HPDE6-E6E7 (cell line): Measurements from ENCODE around the gene DSTN.
A peak's percentile ranks its signal among the peaks of the same experiment; 100 is the strongest.

Source experiments
- DNase-seq: peaks from one replicate; pipeline ENCODE4 v3.0.0; 2011; ENCODE audit warnings: missing footprints; ENCODE audit errors: extremely low spot score

Gene DSTN

DNA sequence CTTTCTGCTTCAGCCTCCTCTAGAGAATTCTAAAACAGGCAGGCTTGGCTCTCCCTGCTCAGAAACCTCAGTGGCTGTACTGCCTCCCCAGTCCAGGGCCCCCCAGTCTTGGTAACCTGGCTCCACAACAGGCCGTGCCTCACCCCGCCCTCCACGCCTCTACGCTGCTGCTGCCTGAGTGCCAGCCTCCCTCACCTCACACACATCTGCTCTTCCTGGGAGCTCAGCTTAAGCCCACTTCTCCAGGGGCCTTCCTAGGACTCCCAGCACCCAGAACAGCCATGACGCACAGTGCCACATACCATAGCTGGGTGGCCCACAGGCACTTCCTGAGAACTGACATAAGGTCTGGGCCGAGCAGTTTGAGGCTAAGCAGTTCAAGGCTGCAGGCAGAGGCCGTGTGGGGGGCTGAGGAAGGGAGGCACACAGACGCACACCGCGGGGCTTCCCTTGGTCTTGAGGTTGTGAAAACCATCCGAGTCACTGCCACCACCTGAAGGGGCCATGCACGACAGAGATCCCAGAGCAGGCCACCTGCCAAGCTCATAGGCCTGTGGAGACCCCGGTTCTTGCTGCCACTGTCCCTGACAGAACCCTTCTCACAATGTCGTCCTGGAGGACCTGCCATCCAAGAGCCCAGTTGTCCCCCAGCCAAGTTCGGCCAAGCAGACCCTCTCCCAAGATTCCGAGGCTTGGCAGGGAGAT lies 42.6 kb downstream of the DSTN start:
- DNase-seq: peak; percentile 32

DNA sequence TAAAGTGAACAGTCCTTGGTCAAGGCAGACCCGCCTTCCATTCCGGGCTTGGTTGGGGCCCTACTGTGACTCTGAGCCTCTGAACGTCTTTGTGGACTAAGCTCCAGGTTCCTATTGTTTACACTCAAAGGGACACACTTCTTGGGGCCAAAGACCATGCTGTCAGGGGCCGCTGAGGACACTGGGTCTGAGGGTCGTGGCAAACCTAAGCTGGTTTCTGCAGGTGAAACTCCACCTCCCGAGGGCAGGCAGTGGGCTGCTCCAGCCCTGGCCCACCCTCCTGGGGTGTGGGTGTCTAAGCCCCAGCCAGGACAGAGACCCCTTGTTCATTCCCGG lies 43.1 kb downstream of the DSTN start:
- DNase-seq: no peak

DNA sequence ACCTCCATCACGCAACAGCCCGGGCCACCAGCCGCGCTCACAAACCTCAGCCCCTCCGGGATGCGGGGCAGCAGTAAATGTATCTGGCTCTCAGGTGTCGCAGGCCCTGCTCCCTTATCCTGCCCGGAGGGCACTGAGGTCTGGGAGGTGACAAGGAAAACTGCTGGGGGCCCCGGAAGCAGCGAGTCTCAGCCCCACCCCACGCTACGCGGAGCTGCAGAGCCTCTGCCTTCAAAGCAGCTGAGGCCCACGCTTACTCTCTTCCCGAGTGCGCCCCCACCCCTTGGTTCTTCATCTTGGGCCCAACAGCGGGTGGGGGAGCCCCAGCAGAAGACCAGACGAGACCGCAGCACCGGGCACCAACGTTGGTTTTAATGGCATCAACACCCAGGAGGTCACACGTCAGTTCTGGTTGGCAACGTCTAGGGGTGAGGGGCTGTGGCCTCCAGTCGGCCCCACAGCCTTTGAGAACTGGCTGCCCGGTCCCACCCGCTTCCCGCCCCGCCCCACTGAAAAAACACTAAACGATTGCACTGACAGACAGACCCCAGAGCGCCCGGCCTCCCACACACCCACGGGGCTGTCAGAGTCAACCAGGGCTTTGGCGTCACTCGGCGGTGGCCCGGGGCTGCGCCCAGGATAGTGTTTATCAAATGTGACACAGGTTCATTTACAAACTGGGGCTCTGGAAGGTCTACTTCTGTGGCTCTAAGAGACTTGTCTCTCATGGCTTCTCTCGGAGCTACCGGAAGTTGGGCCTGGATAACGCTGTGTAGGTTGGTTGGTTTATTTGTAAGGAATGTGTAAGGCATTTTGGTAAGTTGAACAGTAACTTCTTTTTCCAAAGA lies 43.7 kb downstream of the DSTN start:
- no peak for DNase-seq

DNA sequence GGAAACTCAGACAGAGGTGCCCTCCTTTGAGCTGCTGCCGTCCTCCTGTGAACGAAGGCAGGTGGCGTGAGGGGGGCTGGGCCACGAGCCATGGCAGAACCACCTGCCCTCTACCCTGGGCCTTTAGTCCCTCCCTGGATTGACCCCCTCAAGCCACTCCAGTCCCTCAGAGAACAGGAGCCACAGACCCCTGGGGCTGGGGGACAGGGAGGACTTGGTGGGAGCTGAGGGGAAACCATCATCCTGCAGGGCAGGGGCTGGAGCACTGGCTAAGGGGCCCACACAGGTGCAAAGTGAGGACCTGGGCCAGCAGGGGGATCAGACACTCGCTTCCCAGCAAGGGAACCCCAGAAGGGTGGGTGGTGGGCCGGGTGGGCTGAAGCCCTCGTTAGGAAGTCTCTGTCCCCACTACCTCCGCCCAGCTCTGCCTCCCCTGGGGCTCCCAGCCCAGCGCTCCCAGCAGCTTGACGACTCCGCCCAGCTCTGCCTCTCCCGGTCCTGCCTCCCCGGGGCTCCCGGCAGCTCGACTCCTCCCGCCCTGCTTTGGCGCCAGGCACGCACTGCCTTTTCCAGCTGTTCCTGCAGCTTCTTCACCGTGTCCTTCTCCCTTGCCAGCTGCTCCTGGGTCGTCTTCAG lies 44.4 kb downstream of the DSTN start:
- no peak for DNase-seq

DNA sequence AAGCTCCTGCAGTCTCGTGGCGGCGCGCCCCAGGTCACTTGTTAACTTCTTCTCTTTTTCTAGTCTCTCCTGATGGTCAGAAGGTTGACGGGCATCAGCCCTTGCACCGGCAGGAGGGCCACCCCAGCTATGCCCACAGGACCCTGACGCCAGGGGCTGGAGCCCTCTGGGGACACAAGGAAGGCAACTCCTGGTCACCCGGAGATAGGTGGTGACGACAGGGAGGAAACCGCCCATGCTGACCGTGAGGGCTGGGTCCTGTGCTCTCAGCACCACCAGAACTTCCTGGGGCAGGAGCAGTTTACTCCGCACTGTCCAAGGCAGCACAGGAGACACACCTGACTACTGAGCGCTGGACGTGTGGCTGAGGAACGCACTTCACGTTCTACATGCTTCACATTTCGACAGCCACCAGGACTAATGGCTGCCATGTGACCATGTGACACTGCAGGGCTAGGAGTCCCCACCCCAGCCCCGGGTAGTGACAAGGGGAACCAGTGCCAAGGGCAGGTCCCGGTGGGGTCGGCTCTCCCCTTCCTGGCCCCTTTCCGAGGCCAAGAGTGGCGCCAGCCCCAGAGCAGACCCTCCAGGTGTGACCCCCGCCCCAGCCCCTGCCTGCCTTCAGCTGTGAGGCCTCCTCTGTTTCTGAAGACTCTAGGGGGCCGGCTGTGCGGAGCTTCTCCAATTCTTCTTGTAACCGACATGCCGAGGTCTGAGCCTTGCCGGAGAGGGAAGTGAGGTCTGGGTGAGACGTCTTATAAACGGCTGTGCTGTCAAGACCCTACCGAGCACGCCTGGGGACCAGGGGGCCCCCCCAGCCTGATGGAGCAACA lies 45.2 kb downstream of the DSTN start:
- no peak for DNase-seq

DNA sequence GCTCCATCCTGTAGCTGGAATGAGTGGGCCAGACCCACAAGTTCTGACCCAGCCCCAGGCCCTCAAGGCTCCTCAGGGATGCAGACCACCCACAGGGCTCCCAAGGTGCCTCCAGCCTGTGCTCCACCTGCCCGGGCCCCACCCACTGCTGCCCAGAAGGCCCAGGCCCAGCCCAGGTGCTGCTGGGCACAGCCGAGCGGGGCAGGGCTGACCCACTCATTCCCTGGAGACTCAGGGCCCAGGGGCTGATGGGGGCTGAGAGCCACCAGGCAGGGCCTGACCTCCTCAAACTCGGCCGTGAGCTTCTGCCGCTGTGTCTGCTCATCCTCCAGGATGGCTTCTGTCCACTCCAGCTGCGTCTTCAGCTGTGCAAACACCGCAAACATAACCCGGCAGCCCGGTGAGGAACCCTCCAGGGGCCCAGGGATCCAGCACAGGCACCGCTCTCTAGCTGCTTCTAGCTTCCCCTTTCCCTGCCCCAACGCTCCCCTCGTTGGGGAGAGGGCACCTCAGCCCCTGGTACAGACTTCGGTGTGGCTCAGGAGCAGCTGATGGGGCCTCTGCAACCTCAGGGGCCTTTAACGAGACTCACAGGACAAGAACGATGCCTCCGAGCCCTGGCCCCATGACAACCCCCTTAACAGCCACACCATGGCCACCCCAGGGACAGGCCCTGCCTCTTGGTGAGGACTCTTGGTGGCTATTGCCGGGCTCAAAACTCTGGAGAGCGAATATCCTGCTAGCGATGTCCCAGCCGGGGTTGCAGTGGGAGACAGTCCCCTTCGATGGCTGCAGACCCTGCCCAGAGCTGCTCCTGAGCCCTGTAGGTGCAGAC lies 46.0 kb downstream of the DSTN start:
- DNase-seq: no peak

DNA sequence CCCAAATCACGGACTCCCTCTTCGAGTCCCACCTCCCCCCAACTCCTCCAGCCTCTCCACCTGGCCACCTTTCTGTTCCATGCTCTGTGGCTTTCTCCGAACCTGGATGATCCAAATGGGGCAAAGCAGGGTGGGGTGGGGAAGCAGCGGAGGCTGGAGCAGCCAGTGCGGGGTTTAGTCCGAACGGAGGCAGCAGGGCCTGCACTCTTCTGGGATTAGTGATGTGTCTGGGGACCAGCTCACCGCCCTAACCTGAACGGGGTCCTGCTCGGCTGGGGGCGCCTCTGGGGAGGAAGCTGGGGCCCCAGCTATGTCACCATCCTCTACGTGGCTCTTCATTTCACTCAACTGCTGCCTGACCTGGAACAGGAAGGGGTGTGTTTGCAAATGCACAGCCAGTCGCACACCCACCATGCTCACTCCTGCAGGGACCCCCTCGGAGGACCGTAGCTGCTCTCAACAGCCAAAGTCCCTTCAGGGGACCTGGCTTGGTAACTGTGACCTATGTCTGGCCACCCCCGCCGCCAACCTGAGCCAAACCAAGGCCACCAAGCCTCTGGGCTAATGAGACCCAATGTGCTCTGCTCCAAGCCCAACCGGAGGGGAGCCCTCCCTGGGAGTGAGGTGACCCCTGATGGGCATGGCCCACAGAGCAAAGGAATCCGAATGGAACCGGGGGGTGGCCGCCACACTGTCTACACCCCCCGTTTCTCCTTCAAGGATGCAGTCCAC lies 46.8 kb downstream of the DSTN start:
- DNase-seq: no peak

DNA sequence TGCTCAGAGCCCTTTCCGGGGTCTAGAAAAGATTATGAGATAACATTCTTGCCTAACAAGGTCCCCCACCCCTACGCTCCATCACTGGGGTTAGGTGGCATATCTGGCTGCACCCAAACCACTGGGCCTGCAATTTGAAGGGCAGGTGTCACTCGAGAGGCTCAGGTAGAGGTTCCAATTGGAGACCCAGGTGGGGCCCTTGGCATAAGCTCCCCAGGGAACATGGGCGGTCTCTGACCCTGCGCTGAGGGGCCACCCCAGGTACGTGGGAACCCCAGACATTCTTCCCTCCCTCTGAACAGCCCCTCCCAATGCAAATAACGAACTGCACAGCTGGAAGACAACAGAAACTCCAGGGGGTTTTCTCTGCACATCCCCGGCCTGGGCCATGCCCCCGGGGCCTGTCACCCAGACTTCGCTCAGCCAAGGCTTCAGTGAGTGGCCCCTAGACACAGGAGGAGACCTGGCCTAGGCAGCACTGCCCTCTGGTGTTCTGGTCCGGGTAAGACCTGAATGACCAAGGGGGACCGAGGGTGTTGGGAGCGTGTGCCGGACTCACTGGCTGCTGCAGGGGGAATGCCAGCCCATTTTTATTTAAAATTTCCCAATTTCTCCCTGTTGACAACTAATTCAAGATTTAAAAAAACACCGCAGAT lies 47.5 kb downstream of the DSTN start:
- DNase-seq: no peak

DNA sequence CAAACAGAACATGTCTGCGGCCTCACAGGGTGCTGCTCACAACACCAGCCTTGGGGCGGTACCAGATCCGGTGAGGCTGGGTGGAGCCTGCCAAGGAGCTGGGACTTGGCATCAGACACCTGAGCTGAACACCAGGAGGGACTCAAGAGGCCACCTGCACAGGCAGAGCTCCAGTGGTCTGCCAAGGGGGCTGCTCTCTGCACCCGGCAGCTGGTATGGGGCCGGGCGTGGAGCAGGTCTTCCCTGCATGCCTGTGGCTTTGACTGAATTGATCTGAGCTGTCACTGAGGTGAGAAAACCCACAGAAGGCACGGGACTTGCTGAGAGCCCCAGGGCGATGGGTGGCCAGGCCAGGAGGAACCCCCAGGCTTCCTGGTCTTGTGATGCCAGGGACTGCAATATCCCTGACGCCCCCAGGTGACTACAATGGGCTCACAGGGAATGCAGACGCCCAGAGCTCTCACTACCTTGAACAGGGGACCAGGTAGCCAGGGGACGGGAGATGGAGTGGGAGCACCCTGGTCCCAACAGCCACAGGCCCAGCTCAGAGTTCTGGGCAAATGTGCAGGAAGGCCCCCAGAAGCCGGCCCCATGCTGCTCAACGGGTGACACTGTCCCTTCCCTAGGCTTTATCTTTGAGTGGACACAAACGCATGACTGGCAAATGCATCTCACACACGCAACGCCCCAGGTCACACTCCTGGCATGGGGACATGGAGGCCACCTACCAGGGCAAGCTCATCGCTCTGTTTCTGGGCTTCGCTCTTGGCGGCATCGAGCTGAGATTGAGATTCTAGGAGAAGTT lies 48.2 kb downstream of the DSTN start:
- DNase-seq: no peak

DNA sequence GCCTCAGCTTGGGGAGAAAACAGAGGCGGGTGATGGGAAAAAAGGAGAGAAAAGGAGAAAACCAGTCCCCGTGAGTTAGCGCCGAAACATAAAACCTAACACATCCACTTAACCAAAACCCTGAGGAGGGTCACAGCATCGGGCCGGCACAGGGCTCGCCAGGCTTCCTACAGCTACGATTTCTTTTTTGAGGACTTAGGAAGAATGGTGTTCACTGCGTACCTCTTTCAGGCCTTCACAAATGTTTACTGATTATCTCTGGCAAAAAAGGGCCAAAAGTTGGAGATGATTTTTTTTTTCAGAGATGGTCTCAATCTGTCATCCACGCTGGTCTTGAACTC lies 48.8 kb downstream of the DSTN start:
- no peak for DNase-seq

DNA sequence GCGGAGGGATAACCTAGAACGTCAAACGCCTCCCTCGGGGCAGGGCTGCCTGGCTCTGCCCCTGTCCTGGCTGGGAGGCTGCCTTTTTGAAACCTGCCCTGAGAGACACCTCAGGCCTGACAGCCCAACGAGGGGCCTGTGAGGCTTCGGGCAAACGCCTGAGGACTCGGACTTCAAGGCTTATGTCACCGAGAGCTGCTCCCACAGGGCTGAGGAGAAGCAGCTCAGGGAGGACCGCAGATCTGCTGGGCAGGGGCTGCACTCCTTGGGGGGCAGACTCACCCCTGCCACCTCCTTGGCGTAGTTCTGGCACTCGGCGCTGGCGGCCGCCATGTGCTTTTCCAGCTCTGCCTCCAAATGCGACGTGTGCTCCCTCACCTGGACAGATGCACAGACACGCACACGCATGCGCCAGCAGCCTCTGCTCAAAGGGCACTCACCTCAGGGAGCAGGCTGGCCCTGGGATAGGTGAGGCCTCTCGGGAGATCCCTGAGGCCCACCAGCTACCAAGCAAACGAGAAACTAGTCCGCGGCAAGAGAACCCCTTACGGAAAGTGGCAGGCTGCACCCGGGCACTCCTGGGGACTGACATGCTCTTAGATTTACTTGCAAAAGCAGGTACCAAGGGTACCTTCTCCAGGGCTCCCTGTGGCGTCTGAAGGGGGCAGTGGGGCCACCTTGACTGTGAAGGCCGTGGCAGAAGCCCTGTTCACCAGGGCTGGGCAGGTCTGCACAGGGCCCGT lies 49.6 kb downstream of the DSTN start:
- DNase-seq: no peak

DNA sequence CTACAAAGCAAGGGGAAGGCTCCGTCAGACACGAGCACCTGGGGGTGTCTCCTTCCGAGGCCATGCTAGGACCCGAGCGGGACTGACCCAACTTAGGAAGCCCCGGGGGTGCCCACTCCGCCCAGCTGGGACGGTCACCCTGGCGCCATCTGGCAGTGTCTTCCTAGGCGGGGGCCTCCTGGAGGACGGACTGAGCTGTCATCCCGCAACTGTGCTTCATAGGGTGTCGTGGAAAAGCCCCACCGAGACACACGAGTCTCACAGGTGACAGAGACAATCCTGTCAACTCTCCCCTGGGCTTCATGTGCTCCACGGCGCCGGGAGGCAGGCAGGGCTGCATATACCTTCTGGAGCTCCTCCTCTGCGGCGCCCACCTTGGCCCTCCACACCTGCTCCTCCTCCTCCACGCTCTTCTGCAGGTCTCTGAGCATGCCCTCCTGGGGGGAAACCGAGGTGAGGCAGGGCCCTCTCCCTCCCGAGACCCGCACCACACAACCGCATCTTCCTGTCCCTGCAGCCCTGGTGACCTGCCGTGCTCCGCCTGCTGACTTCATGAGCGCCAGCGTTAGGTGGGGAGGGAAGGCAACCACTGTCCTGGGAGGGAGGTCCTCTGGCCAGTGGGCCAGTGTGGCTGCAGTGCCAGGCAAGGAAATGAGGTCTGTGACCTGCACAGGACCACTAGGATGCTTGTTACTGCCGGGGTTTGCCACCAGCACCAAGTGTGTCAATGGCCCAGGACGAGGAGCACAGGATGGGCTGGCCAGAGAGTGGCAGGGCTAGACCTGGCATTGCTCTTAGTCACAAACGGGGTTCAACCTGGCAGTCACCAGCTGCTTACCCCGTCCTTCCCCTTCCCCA lies 50.7 kb downstream of the DSTN start:
- DNase-seq: no peak

DNA sequence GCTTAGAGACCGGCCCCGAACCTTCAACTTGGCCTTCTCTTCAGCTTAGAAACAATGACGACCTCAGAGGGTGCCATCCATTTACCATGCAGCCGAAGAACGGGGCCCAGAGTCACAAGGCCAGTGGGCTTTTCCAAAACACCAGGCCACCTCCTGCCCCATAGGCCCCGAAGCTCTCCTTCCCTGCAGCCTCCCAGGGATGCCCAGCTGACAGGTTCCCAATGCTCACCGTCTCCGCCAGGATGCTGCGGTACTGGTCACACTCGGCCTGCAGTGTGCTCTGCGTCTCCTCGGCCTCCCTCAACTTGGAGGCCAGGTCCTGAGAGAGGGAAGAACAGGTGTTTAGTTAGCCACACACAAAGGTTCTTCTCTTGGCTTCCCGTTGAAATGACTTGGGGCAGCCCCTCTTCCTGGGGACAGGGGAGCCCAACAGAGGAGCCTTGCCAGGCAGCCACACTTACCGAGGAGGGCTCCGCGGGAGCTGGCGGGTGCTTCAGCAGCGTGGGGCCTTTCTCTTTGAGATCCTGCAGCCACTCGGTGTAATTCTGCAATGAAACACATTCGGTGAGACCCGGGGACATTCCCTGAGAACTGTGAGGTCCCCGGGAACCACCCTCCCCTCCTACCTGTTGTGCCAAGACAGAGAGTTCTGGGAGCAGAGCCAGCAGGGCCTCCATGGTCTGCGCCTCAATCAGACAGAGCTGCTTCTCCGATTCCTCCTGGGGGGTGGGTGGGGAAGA lies 51.5 kb downstream of the DSTN start:
- no peak for DNase-seq

DNA sequence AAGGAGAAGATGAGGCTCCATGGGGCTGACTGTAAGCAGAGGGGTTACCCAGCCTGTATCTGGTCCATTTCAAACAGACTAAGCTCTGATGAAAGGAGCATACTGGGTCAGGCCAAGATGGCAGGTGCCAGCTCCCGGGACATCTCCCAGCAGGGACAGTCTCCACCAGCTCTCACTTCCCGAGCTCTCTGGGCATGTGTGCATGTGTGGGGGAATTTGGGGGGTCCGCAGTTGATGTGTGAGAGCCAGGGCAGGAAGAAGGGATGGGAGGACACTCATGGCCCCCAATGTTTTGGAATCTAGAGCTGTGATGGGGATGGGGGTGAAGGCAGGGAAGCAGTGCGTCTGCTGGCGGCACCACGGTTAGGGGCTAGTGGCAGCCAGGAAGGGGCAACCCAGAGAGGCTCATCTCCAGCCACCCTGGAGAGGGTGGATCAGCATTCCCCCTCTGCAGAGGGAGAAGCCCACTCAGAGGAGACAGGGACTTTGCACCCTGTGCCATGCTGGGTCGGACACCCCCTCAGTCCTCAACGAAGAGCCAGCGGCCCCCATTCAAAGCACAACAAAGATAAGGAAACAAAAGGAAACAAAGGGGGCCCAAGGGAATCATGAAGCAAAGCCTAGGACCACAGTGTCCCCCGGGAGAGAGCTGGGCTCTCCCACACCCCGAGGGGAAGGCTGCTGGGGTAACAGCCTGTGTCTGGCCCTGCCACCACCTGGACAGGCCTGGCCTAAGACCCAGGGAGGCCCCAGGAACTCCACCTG lies 52.4 kb downstream of the DSTN start:
- DNase-seq: no peak

DNA sequence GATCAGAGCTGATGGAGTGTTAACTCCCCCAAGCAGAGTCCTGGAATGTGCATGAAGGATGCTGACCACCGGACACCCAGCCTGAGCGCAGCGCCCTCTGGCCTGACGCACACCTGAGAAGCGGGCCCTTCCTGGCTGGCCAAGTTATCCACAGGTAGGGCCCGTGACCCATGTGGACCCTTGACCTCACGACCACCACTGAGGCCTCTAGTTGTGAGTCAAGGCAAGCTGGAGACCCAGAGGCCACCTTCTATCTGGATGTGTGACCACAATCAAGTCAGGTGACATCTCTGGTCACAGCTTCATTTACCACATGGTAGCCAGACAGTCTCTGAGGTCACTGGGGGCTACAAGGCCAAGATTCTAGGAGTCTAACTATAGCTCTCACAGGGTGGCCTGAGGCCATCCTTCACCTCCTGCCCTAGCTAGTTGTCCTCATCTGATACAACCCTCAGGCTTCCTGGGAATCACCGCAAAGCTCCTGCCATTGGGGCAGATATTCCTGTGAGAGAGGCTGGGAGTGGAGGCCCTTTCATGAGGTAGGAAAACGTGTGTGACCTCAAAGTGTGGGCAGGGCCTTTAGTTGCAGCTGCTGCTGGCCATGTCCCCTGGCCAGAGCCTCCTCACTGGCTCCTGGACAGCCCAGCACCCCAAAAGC lies 53.1 kb downstream of the DSTN start:
- DNase-seq: no peak

DNA sequence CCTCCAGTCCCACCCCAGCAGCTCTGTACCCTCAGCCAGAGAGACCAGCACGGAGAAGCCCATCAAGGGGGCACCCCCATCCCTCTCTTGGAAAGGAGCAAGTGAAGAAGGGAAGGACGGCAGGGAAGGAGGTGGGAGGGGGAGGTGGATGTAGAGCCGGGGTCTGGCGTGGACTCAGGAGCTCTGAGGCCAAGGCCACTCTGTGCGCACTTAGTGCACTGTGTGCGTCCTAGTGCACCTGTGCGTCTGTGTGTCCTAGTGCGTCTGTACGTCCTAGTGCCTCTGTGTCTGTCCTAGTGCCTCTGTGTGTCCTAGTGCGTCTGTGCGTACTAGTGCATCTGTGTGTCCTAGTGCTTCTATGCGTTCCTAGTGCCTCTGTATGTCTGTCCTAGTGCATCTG lies 54.2 kb downstream of the DSTN start:
- no peak for DNase-seq
